Stimulated activated CD8-positive, alpha-beta memory T cell treated with anti-CD3 and anti-CD28 coated beads, Interleukin-15, amount 100 ng/mL, for 1 hour (primary cell): ENCODE results near the gene ECM2.

Experiments used
- DNase-seq: peaks from one replicate; pipeline ENCODE4 v3.0.0-alpha.2; 2020; ENCODE audit warnings: low read depth

Gene ECM2

GRCh38 chr9:92527832-92528521 lies 7.8 kb downstream of the ECM2 start:
- DNase-seq = no peak

- no peak for DNase-seq
Observed at GRCh38 chr9:92527291-92527828, 8.4 kb downstream of the ECM2 start.

GRCh38 chr9:92525306-92525705 lies 10.5 kb downstream of the ECM2 start:
- DNase-seq = no peak

- DNase-seq = no peak
Observed at GRCh38 chr9:92524881-92525280, 10.9 kb downstream of the ECM2 start.

GRCh38 chr9:92522983-92523970 lies 12.5 kb downstream of the ECM2 start:
- no peak for DNase-seq

- DNase-seq = no peak
Observed at GRCh38 chr9:92520837-92521236, 15.0 kb downstream of the ECM2 start.

GRCh38 chr9:92518199-92518598 lies 17.6 kb downstream of the ECM2 start:
- no peak for DNase-seq

- no peak for DNase-seq
Observed at GRCh38 chr9:92517046-92517445, 18.7 kb downstream of the ECM2 start.

- no peak for DNase-seq
Observed at GRCh38 chr9:92516521-92516920, 19.3 kb downstream of the ECM2 start.

- no peak for DNase-seq
Observed at GRCh38 chr9:92514635-92515034, 21.2 kb downstream of the ECM2 start.

- no peak for DNase-seq
Observed at GRCh38 chr9:92513349-92513748, 22.4 kb downstream of the ECM2 start.

GRCh38 chr9:92512622-92513021 lies 23.2 kb downstream of the ECM2 start:
- no peak for DNase-seq

- DNase-seq = no peak
Observed at GRCh38 chr9:92510747-92511146, 25.0 kb downstream of the ECM2 start.

- no peak for DNase-seq
Observed at GRCh38 chr9:92509050-92509449, 26.7 kb downstream of the ECM2 start.

GRCh38 chr9:92508018-92508820 lies 27.6 kb downstream of the ECM2 start:
- no peak for DNase-seq

- no peak for DNase-seq
Observed at GRCh38 chr9:92507496-92507895, 28.3 kb downstream of the ECM2 start.

- DNase-seq = no peak
Observed at GRCh38 chr9:92507005-92507404, 28.8 kb downstream of the ECM2 start.

GRCh38 chr9:92506184-92506857 lies 29.5 kb downstream of the ECM2 start:
- no peak for DNase-seq

- DNase-seq = no peak
Observed at GRCh38 chr9:92504881-92505280, 30.9 kb downstream of the ECM2 start.

- DNase-seq = no peak
Observed at GRCh38 chr9:92503156-92503555, 32.6 kb downstream of the ECM2 start.

GRCh38 chr9:92501671-92502393 lies 34.0 kb downstream of the ECM2 start:
- DNase-seq = no peak
